Body of pancreas (tissue), 4 donors: Measurements from ENCODE around the gene MDN1. TPM values are rescaled to one million over a fixed set of nuclear protein-coding genes. Genes with fewer than 3 reads are reported as not detected.

Source experiments
- ATAC-seq: fragments of 150-250 bp; one replicate; pipeline ENCODE4 v1.9.1; 2016
- DNase-seq, 4 donors: peaks; one replicate each; pipeline ENCODE4 v3.0.0-alpha.2; 2019
- H3K27ac ChIP-seq, 4 donors: fragments of 200-600 bp; sonication (generic); 1 replicate in 3 of 4; 2 replicates in 1 of 4; pipeline versions ENCODE4 v1.5.1 to v1.6.1; 2016 to 2019; ENCODE audit warnings: mild to moderate bottlenecking in 1 of 4, mixed read lengths in 1 of 4, moderate library complexity in 1 of 4
- H3K27me3 ChIP-seq, 2 donors: fragments of 200-600 bp; sonication (generic); one replicate each; pipeline ENCODE4 v1.6.0; 2016; ENCODE audit warnings: mild to moderate bottlenecking in 1 of 2
- H3K36me3 ChIP-seq, 2 donors: fragments of 200-600 bp; sonication (generic); replicated peaks in 1 of 2; 2 replicates each; pipeline ENCODE4 v1.5.1; 2016; ENCODE audit warnings: low read depth in 2 of 2; ENCODE audit not compliant: insufficient read depth in 1 of 2
- H3K4me1 ChIP-seq: fragments of 200-600 bp; sonication (generic); one replicate; pipeline ENCODE4 v1.6.0; 2016
- H3K4me3 ChIP-seq, 2 donors: fragments of 200-600 bp; sonication (generic); 1 replicate in 1 of 2; 2 replicates in 1 of 2; pipeline ENCODE4 v1.5.1; 2016 to 2019
- H3K9me3 ChIP-seq, 3 donors: fragments of 200-600 bp; sonication (generic); 1 replicate in 2 of 3; 2 replicates in 1 of 3; pipeline ENCODE4 v1.5.1; 2016
- POLR2A ChIP-seq, 3 donors: fragments of 450-650 bp; IDR thresholded peaks; one replicate each; pipeline ENCODE4 v1.6.1; 2016; ENCODE audit warnings: antibody characterized with exemption in 3 of 3, mild to moderate bottlenecking in 2 of 3
- WGBS, 2 donors: methylation state at CpG; one replicate each; pipeline ENCODE4 v1.1.5; 2017; 5-methylcytosine and 5-hydroxymethylcytosine counted together
- intact Hi-C: fragments of 100-400 bp; cut with DNase I; formaldehyde crosslinking; loops from one replicate; pipeline ENCODE4 v1.15.1; 2023
- total RNA-seq, 2 donors: library from RNA; depleted of rRNA; stranded (reverse); fragments of >200 nt; gene quantifications; one replicate each; pipeline ENCODE4 v1.1.0, GENCODE V29; 2016
- TF ChIP-seq, protein P1 (sequence below), 7 experiments: fragments of 450-650 bp in 4 of 7; fragments of 200-600 bp in 3 of 7; sonication (generic) in 3 of 7; IDR thresholded peaks; one replicate each; pipeline ENCODE4 v1.5.1; 2016 to 2019; ENCODE audit warnings: antibody characterized with exemption in 7 of 7

MDN1 gene
- total RNA-seq, 2 donors from 2014 or later = 17.9 to 26.7 TPM

DNA sequence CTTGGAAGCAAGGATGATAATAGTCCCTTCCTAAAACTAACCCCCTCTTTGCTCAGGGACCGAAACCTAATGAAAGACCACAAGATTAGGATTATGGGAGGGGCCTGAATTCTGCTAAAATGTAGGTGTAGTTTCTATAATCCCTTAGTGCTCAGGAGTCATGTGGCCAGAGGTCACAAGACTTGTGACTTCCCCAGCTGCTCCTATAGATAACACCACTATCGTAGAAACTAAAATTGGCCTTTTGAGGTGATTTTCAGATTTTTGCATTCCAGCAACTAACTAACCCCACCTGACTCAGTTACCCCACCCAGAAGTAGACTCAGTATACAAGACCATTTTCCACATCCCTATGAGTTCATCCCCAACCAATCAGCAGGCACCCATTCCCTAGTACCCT lies 42.1 kb downstream of the MDN1 start:
- Histone ChIP-seq H3K27ac (no peak overlapping the region), H3K9me3 (no peaks in the 10 kb centered on the region), H3K36me3 (peaks cover 6 to 11% of the 10 kb centered on the region in 2 donors), H3K4me1 (no peaks in the 10 kb centered on the region), H3K27me3 (no peaks in the 10 kb centered on the region), H3K4me3 (no peak overlapping the region)
- ATAC-seq (no peak), DNase-seq (no peak)
- 97 to 100% methylated on average over 2 of the region's 2 CpGs for WGBS, 2 donors
- intact Hi-C loops = no loop called here
- TF ChIP-seq, protein P1, sequence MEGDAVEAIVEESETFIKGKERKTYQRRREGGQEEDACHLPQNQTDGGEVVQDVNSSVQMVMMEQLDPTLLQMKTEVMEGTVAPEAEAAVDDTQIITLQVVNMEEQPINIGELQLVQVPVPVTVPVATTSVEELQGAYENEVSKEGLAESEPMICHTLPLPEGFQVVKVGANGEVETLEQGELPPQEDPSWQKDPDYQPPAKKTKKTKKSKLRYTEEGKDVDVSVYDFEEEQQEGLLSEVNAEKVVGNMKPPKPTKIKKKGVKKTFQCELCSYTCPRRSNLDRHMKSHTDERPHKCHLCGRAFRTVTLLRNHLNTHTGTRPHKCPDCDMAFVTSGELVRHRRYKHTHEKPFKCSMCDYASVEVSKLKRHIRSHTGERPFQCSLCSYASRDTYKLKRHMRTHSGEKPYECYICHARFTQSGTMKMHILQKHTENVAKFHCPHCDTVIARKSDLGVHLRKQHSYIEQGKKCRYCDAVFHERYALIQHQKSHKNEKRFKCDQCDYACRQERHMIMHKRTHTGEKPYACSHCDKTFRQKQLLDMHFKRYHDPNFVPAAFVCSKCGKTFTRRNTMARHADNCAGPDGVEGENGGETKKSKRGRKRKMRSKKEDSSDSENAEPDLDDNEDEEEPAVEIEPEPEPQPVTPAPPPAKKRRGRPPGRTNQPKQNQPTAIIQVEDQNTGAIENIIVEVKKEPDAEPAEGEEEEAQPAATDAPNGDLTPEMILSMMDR (IDR thresholded peaks at IDR 0.05) = no peak
- no peak for TF ChIP-seq POLR2A (IDR thresholded peaks at IDR 0.05)

DNA sequence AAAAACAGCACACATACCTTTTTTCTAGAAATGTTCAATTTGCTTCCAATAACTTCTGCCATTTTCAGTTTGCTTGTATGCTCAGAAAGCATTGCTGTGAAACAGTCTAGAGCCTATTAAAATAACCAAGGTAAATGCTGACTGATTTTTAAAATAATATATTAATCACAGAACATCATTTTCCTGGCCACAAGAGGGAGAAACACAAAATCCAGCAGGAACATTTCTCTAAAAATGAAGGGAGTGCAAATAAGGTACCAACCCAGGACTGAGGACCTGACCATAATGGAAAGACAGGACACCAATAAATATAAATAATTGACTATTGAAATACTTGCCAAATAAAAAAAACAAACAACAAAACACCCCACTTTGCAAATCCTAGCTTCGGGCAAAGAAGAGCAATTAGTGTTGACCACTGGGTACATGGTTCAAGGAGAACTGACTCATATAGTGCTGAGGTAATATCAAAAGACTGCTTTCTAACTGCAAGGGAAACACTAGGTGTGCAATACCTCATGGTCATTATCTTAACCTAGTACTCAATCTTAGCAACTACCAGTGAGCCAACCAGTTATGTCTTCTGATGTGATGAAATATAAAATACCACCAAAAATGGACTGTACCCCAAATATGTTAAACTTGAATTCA lies 42.9 kb downstream of the MDN1 start:
- 96 to 97% methylated on average over 1 of the region's 1 CpG for WGBS, 2 donors
- H3K4me1 ChIP-seq = no peaks in the 10 kb centered on the region
- intact Hi-C loops = no loop called here
- H3K36me3 ChIP-seq = peaks cover 6 to 13% of the 10 kb centered on the region in 2 donors
- H3K27me3 ChIP-seq = no peaks in the 10 kb centered on the region
- no peaks in the 10 kb centered on the region for H3K9me3 ChIP-seq
- H3K4me3 ChIP-seq = no peak overlapping the region
- ATAC-seq = no peak
- DNase-seq = no peak
- no peak overlapping the region for H3K27ac ChIP-seq
- TF ChIP-seq, protein P1 (IDR thresholded peaks at IDR 0.05) = no peak

DNA sequence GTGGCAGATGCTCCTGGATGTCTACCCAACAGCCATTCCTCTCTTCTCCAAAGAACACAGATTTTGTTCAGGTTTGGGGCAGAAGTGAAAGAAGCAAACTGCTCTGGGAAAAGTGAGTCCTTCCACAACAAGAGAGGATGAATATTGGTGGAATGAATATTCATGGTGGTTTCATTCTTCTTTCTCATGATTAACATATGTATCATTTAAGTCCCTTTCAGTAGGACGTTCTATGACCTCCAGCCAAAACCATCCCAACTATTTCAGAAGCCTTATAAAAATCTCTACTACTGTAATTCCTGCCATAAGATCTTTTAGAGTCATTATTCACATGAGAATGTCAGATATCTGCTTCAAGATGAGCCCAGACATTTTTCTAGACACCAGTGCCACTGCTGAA lies 44.4 kb downstream of the MDN1 start:
- no peak overlapping the region for H3K27ac ChIP-seq

DNA sequence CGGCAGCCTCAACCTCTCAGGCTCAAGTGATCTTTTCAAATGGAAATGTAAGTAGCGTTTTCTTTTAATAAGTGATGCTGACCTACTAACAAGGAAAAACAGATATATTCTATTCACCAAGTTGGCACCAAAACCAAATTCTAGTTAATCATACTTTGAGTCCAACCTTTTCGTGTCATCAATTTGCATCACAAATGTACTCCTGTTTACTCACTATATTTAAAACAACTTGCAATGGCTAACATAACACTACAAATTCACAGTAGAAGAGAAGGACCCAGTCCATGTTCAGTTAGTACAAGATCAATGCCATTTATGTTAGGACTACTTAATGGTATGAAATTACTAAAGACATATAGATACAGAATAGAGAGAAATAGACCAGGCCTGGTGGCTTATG lies 50.0 kb downstream of the MDN1 start:
- no peak for ATAC-seq
- intact Hi-C loops = no loop called here
- H3K9me3 ChIP-seq = no peaks in the 10 kb centered on the region
- H3K27ac ChIP-seq = no peak overlapping the region
- peaks cover 7 to 25% of the 10 kb centered on the region in 2 donors for H3K36me3 ChIP-seq
- 84 to 92% methylated on average over 3 of the region's 3 CpGs for WGBS, 2 donors
- H3K4me1 ChIP-seq = no peaks in the 10 kb centered on the region
- no peak for DNase-seq
- H3K4me3 ChIP-seq = no peak overlapping the region
- no peak for TF ChIP-seq POLR2A (IDR thresholded peaks at IDR 0.05)
- TF ChIP-seq, protein P1 (IDR thresholded peaks at IDR 0.05) = no peak
- H3K27me3 ChIP-seq = no peaks in the 10 kb centered on the region

More for the DNA sequence above, 44.4 kb downstream of the MDN1 start:
- peaks cover 7 to 12% of the 10 kb centered on the region in 2 donors for H3K36me3 ChIP-seq
- ATAC-seq = no peak
- DNase-seq = no peak
- H3K27me3 ChIP-seq = no peaks in the 10 kb centered on the region
- no peaks in the 10 kb centered on the region for H3K9me3 ChIP-seq
- TF ChIP-seq POLR2A (IDR thresholded peaks at IDR 0.05) = no peak
- TF ChIP-seq, protein P1 (IDR thresholded peaks at IDR 0.05) = no peak
- H3K4me3 ChIP-seq = no peak overlapping the region
- 95 to 97% methylated on average over 1 of the region's 1 CpG for WGBS, 2 donors
- intact Hi-C loops = no loop called here
- no peaks in the 10 kb centered on the region for H3K4me1 ChIP-seq

DNA sequence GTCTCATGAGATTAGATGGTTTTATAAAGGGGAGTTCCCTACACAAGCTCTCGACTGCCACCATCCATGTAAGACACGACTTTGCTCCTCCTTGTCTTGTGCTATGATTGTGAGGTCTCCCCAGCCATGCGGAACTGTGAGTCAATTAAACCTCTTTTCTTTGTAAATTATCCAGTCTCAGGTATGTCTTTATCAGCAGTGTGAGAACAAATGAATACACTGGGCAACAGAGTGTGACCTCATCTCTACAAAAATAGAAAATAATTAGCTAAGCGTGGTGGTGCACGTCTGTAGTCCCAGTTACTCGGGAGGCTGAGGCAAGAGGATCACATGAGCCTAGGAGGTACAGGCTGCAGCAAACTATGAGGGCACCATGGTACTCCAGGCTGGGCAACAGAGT lies 51.3 kb downstream of the MDN1 start:
- TF ChIP-seq, protein P1 (IDR thresholded peaks at IDR 0.05) = no peak
- no peak for TF ChIP-seq POLR2A (IDR thresholded peaks at IDR 0.05)

More for the DNA sequence above, 51.3 kb downstream of the MDN1 start:
- Histone ChIP-seq H3K9me3 (no peaks in the 10 kb centered on the region), H3K36me3 (peaks cover 7 to 25% of the 10 kb centered on the region in 2 donors), H3K27me3 (no peaks in the 10 kb centered on the region), H3K4me1 (no peaks in the 10 kb centered on the region), H3K27ac (no peak overlapping the region), H3K4me3 (no peak overlapping the region)
- DNase-seq (no peak), ATAC-seq (no peak)
- intact Hi-C loops = no loop called here
- 75 to 76% methylated on average over 6 of the region's 6 CpGs for WGBS, 2 donors
